ENCODE results near the gene NCAN.
A peak's percentile ranks its signal among the peaks of the same experiment; 100 is the strongest.

The NCAN gene

GRCh38 chr19:19260417-19261214, 48.9 kb downstream of the NCAN start:
- DNase-seq (ENCODE audit: low spot score), result peak; percentile 33

DNA sequence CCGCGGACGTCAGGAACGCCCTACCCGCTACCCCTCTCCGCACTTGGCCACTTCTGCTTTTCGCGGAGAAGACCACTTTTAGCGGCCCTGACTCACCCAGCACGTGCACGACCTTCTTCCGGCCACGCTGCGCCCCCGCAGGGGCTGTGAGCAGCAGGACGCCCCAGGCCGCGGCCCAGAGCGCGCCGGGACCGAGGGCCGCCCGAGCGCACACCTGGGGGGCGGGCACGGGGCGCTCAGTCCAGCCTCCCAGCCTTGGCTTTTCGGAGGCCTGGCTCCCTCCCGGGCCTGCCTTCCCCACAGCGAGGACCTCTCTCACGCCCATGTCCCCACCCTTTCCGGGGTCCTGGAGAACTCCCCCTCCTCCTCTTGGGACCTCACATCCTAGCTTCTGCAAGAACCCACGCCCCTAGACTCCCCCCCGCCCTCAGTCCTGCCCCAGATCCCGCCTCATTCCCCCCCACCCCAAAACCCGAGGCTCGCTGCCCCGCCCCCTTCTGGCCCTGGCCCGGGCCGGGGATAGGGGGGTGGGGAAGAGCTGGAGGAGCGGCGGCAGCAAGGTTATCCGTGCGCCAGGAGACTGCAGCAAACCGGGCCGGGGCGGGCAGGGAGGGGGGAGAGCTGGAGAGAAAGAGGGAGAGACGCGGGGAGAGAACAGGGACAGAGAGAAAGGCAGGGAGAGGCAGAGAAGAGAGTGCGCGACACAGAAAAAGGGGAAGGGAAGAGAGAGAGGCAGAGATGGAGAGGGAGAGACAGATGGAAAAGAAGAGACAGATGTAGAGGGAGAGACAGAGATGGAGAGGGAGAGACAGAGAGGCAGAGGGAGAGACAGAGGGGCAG, 49.8 kb downstream of the NCAN start:
- peak; percentile 57 for DNase-seq (ENCODE audit: low spot score)

GRCh38 chr19:19262190-19263057, 50.7 kb downstream of the NCAN start:
- peak; percentile 45 for DNase-seq (ENCODE audit: low spot score)

DNA sequence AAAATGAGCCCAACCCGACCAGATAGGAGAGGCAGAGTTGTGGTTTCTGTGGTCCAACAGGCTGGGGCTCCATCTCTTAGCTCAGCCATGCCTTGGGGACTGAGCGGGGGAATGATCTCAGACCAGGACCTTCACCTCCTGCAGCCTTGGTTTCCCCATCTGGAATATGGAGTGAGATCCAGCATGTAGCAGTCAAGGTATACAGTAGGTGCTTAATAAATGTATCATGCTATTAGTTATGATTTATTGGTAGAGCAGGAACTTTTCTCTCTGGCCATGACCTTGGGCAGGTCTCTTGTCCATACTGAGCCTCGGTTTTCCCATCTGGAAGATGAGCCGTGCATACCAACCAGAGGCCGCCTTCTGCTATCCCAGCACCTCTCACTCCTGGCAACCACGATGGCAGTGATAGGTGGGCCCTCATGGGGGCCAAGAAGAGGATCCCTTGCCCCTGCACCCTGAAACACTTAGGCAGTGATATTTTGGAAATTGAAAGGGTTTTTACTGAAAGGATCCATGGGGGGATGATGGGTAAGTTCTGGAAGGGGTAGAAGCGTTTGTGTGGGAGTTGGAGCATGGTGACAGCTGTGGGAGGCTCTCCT, 52.2 kb downstream of the NCAN start:
- no peak for DNase-seq (ENCODE audit: low spot score)

- DNase-seq (ENCODE audit: low spot score), result no peak
Measured at GRCh38 chr19:19267305-19267704, 55.5 kb downstream of the NCAN start.

DNA sequence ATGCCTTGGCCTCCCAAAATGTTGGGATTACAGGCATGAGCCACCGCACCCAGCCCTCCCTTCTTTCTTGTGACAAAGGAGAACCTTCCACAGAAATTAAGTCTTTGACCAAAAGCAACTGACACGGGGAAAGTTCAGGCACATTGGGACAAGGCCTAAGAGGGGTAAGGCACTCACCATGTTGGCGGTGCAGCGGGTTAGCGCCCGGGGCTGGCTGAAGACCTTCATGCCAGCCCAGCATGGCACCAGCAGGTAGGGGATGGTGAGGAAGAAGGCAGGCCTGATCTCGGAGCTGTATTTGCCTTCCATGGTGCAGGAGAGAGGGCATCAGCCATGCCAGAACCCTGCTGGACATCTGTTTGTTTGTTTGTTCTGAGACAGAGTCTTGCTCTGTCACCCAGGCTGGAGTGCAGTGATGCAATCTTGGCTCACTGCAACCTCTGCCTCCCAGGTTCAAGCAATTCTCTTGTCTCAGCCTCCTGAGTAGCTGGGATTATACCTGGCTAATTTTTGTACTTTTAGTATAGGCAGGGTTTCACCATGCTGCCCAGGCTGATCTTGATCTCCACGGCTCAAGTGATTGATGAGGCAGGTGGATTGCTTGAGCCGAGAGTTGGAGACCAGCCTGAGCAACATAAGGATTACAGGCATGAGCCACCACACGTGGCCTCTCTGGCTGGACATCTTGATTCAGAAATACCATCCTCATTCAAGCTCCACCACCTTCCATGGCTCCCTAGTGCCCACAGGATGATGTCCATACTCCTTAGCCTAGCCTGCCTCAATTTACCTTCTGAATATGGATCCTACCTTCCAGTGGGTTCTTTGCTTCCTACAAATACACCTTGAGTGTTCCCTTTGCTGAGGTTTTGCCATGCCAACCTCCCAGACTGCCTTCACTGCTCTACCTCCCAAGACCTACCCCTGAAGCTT, 57.0 kb downstream of the NCAN start:
- peak; percentile 30 for DNase-seq (ENCODE audit: low spot score)

DNA sequence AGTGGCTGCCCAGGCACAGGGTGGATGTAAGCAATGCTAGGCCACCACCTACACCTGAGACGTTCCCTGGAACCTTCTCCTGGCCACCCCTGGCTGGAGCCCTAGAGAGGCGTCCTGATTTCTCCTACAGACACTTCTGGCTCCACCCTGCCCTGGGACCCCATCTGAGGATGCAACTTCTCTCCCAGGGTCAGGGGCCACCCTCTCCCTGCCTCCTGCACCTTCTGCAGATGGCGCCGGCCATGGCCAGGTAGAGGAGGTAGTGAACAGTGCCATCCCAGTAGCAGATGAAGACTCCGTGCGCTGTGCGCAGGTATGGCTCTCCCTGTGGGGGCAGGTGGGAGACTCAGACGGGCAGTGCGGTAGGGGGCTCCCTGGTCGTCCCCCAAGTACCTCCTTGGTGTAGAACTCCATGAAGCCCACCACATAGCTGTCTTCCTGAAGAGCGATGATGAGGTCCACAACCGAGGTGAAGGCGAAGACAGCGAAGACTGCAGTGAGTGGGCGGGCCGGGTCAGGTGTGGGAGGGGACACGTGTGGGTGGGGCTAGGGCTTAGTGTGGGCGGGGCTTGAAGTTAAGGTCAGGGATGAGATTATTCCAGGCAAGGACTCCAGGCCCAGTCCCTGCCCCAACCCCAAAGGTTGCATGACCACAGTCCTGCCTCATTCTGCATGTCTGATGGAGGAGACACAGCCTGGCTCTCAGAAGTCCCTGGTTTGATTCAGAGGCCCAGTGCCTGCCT, 58.4 kb downstream of the NCAN start:
- DNase-seq (ENCODE audit: low spot score), result peak; percentile 23

DNA sequence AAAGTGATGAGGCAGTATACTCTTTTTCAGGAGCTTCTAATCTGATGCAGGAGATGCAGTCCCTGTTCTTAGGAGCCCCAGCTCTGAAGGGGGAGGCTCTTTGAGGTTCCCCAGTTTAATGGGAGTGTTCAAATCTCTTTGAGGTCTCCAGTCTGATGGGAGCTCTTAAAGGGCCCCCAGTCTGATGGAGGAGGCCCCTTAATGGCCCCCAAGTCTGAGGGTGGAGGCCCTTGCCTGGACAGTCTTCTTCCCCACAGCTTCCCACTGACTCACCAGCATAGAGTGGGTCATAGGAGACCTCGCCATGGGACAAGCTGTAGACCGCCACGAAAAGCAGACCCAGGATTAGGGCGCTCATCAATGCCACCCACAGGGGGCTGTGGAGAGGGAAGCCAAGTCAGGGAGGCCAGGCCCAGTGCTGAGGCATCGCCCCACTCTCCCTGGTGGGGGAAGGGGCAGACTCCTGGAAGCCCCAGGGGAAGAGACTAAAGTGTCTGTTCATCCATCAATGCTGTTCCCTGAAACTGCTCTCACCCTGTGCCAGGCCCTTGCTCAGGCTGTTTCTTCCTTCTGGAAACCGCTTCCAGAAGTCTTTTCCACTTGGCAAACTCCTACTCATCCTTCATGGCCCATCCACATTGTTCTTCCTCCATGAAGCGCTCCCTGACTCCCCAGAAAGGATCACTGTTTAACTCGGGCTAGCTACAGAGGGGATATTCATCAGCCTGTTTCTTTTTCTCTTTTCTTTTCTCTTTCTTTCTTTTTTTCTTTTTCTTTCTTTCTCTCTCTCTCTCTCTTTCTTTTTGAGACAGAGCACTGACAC, 59.2 kb downstream of the NCAN start:
- no peak for DNase-seq (ENCODE audit: low spot score)

DNA sequence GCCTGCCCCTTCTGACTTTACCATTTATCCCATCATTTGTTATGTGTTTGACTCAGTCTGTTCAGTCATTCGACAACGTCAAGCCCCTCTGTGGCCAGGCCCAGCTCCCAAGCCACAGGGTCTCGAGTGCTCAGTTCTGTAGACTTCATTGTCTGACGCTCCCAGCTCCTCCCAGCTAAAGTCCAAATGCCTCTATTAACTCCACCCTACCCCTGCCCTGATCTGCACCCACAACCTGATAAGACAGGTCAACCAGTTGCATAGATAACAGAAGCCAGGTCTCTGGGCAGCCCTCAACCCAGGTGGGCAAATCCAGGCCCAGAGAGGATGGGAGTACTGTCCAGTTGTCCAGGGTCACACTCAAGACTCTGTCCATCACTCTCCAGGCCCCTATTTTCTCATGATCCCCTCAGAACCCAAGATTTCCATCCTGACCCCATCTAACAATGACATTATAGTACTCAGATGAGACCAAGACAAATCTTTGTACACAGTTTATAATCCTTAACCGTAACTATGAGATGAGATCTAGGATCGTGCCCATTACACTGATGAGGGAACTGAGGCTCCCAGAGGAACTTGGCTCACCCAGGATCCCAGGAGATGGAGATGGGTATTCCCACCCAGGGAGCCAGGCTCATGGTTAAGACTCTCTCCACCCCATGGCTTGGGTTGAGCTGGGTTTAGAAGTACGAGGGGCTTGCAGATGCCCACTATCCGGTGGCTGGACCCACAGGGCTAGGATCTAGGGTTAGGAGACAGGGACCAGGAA, 60.3 kb downstream of the NCAN start:
- DNase-seq (ENCODE audit: low spot score), result no peak

DNA sequence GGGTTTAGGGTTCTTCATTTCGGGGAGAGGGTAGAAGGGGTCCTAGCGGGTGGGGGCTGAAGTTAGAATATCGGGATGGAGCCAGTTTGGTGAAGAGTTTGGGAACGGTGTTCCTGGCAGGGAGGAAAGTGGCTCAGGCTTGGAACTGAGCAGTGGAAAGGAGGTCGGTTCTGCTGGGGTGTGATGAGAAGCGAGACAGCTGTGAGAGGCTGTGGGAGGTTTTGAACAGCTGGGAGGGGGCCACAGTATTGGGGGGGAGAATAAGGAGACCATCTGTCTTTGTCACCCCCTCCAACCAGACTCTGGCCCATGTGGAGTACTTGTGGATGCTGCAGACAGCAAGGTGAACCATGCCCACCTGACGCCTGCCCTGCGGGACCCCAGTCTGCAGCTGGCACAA, 62.4 kb downstream of the NCAN start:
- no peak for DNase-seq (ENCODE audit: low spot score)

GRCh38 chr19:19274716-19275565, 63.2 kb downstream of the NCAN start:
- peak; percentile 27 for DNase-seq (ENCODE audit: low spot score)

DNA sequence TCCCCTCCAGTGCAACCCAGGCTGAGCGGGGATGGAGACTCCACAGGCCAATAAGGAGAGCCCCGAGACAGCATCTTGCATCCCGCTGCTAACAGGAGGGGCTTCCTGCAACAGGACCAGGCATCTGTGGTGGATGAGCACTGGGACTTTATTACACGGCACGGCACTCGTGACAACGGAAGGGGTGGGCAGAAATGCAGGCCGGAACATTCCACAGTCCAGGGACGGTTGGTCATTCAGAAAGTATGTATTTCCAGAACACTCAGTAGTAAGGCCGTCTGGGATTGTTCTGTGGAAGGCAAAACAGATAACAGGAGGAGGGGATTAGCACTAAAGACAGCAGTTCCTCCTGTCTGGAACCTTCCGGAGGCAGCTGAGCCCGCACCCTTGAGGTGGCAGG, 64.6 kb downstream of the NCAN start:
- DNase-seq (ENCODE audit: low spot score), result no peak

GRCh38 chr19:19276851-19277250, 65.1 kb downstream of the NCAN start:
- no peak for DNase-seq (ENCODE audit: low spot score)

GRCh38 chr19:19278315-19278714, 66.6 kb downstream of the NCAN start:
- peak; percentile 81 for DNase-seq (ENCODE audit: low spot score)

- no peak for DNase-seq (ENCODE audit: low spot score)
Measured at GRCh38 chr19:19279062-19279612, 67.4 kb downstream of the NCAN start.

- no peak for DNase-seq (ENCODE audit: low spot score)
Measured at GRCh38 chr19:19279853-19280252, 68.1 kb downstream of the NCAN start.

DNA sequence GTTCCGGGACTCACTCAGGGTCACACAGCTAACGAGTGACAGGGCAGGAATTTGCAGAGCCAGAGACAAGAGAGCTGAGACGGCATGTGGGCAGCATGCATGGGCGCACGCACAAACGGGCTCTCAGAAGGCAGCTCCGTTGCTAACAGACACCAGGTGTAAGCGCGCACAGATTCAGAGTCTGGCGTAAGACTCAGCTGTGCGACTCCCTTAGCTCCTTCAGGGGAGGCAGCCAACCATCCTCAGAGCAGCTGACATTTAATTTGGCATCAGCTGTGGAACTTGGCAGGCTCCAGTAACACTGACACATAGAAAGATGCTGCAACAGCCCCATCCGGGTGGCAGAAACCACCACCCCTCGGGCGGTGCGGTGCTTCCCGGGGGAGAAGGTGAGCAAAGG, 68.8 kb downstream of the NCAN start:
- no peak for DNase-seq (ENCODE audit: low spot score)
